Posterior cingulate gyrus (tissue), 11 donors: Measurements from ENCODE around the gene ANO9.

Experiments
- DNase-seq, 10 donors: peaks; one replicate each; pipeline versions ENCODE4 v3.0.0 to v3.0.0-alpha.2; 2020 to 2021; ENCODE audit warnings: mixed read lengths in 3 of 10
- intact Hi-C: fragments of 100-400 bp; cut with DNase I; formaldehyde crosslinking; loops from one replicate; pipeline ENCODE4 v1.15.1; 2023

The ANO9 gene, protein sequence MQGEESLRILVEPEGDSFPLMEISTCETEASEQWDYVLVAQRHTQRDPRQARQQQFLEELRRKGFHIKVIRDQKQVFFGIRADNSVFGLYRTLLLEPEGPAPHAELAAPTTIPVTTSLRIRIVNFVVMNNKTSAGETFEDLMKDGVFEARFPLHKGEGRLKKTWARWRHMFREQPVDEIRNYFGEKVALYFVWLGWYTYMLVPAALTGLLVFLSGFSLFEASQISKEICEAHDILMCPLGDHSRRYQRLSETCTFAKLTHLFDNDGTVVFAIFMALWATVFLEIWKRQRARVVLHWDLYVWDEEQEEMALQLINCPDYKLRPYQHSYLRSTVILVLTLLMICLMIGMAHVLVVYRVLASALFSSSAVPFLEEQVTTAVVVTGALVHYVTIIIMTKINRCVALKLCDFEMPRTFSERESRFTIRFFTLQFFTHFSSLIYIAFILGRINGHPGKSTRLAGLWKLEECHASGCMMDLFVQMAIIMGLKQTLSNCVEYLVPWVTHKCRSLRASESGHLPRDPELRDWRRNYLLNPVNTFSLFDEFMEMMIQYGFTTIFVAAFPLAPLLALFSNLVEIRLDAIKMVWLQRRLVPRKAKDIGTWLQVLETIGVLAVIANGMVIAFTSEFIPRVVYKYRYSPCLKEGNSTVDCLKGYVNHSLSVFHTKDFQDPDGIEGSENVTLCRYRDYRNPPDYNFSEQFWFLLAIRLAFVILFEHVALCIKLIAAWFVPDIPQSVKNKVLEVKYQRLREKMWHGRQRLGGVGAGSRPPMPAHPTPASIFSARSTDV

DNA sequence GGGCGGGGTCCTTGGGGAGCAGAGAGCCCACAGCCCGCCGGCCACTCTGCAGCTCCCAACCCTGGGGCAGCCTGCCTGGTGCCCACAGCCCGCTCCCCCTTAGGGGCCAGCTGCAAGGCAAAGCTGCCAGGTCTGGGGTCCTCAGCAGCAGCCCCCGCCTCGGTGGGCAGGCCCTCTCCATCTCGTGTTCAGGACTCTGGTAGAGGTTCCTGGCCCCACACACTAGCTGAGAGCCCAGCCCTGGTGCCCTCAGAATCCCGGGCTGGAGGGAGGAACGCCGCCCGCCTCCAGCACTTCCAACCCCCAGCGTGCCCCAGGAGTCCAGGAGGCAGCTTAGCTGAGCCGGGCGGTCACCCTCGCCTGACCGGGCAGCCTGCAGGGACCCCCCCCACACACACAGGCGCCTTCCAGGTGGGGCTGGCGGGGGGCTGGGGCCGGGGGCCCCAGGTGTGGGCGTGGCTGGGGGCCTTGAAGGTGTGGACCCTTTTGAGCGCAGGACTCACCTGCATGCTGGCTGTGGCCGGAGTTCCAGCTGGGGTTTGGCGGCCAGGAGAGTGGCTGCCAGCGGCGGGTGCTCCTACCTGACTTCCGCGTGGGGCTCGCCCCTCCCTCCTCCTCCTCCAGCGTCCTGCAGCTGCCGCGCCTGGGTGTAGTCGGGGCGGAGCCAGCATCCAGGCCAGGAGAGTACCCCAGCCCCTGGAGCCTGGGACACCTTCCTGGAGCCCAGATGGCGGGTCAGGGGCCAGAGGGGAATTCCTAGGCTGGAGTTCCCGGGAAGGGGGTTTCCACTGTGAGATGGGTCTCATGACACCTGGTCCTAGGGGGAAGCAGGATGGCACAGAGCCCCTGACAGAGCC, at the start of gene ANO9:
Gene ANO9 (minus strand): TSS at position 594 of the 857 bp plus-strand sequence. CDS start 85 bp downstream, at position 509.
- intact Hi-C loops = no loop called here
- DNase-seq = peak in 2 of 10 donors; percentile 57 to 69

DNA sequence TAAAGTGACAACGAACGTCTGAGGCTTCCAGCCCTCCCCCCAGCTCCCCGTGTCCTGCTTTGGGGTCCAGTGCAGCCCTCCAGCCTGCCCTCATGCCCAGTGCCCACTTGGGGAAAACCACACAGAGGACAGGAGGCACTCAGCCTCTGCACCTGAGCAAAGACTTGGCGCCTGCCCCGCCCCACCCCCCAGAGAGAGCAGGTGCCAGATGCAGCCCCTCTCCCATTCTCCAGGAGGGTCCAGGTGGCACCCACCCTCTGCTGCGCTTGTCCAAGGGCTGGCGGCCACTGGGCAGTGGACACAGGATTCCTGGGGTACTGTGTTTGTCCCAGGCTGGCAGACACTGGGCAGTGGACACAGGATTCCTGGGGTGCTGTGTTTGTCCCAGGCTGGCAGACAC, 49.5 kb upstream of the ANO9 start:
- intact Hi-C loops = no loop called here
- peak in 1 of 10 donors; percentile 64 for DNase-seq

DNA sequence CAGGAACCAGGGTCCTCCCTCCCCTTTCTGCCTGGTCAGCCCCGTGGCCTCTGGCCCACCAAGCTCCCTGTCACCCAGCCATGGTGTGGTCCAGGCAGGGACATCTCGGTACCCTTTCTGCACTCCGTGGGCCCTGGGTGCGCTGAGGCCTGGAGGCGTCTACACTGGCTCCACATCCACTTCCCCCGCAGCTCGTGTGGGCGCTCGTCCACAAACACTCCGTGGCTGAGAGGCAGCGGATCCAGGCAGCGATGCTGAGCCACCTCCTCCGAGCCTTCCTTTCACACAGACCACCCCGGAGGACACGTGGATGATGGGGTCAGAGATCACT, 49.1 kb upstream of the ANO9 start:
- DNase-seq = peak in 3 of 10 donors; percentile 72 to 90 (median 82)
- intact Hi-C loops = no loop called here

GRCh38 chr11:490186-490929, 48.5 kb upstream of the ANO9 start:
- intact Hi-C loops = no loop called here
- peak in 3 of 10 donors; percentile 67 to 83 (median 80) for DNase-seq

DNA sequence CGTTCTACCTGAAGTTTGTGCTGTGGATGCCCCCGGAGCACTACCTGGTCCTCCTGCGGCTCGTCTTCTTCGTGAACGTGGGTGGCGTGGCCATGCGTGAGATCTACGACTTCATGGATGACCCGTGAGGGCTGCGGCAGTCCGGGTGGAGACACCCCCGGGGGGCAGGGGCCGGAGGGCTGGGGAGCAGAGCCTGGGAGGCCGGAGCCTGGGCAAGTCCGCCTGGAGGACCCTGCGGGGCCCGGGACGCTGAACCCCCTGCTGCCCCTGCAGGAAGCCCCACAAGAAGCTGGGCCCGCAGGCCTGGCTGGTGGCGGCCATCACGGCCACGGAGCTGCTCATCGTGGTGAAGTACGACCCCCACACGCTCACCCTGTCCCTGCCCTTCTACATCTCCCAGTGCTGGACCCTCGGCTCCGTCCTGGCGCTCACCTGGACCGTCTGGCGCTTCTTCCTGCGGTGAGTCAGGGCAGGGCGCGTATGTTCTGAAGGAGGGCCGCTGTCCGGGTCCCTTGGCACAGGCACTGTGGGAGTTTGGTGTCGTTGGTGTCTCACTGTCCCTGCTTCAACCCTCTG, 47.9 kb upstream of the ANO9 start:
- DNase-seq = peak in 2 of 10 donors; percentile 83
- intact Hi-C loops = no loop called here

GRCh38 chr11:488992-489391, 47.2 kb upstream of the ANO9 start:
- peak in 5 of 10 donors; percentile 38 to 93 (median 65) for DNase-seq
- intact Hi-C loops = no loop called here

- DNase-seq = peak in 1 of 10 donors; percentile 64
- intact Hi-C loops = no loop called here
Observed at GRCh38 chr11:488579-488978, 46.8 kb upstream of the ANO9 start.

- intact Hi-C loops = no loop called here
- DNase-seq = peak in 1 of 10 donors; percentile 62
Observed at GRCh38 chr11:488062-488461, 46.3 kb upstream of the ANO9 start.

- DNase-seq = peak in 2 of 10 donors; percentile 60 to 77
- intact Hi-C loops = no loop called here
Observed at GRCh38 chr11:487571-488021, 45.8 kb upstream of the ANO9 start.

DNA sequence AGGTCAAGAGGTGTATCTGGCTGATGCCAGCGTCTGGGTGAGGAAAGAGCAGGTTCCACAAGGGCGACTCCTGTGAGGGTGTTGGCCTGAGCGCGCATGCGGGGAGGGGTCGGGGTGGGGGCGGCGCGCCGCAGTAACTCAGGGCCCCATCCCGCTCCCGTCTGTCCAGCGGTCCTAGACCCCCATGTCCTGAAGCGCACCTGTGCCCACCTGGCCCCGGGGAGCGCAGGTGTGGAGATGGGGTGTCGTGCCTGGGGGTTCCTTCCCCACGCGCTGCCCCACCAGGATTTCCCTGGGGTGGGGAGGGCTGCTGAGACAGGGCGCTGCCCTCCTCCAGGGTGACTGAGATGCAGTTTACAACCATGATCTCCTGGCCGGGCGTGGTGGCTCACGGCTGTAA, 44.4 kb upstream of the ANO9 start:
- DNase-seq = no peak
- intact Hi-C loops = no loop called here

GRCh38 chr11:484616-485015, 42.8 kb upstream of the ANO9 start:
- intact Hi-C loops = no loop called here
- DNase-seq = no peak

- peak in 1 of 10 donors; percentile 87 for DNase-seq
- intact Hi-C loops = no loop called here
Observed at GRCh38 chr11:479311-479710, 37.5 kb upstream of the ANO9 start.

DNA sequence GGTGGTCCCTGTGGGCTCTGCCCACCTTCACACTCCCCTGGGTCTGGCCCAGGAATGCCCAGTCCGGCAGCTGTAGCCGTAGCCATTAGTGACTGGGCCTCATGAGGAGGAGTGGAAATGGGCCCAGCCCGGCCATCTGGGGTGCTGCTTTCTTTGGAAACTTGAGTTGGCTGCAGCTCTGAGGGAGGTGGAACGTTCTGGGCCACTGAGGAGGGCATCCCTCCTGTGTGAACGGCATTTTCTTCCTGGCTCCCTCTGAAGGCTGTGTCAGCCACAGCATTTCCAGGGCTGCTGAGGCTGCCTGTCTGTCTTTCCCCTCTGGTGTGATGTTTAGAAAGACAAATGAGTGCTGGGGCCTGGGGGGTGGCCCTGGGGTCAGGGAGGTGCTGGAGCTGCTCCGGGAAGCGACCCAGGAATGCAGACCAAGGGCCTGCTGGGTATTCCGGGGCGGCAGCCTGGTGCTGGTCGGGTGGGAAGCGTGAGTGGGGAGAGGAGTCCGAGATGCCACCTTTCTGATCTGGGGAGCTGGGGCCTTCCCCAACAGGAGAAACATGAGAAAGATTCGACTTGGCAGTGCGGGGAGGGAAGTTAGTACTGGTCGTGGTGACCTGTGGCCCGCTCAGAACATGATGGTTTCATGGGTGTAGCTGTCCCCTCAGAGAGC, 35.4 kb upstream of the ANO9 start:
- peak in 3 of 10 donors; percentile 48 to 92 (median 84) for DNase-seq
- intact Hi-C loops = no loop called here

DNA sequence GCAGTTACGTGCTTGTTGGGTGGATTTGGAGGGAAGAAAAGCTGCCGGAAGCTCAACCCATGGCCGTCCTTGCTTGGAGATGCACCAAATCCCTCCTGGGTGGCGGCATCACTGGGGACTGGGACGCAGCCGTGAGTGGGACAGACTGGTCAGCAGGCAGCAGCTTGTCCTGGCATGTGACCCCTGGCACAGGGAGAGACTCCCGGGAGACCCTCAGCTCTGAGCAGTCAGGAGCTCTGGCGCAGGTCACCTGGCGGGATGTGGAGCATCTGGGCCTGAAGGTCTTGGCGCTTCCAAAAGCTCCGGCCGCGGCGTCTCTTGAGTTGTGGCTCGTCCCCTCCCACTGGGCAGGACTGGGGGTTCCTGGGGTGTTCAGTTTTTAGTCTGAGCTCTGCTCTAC, 34.6 kb upstream of the ANO9 start:
- DNase-seq = no peak
- intact Hi-C loops = no loop called here

- no peak for DNase-seq
- intact Hi-C loops = no loop called here
Observed at GRCh38 chr11:475941-476340, 34.1 kb upstream of the ANO9 start.

GRCh38 chr11:474914-475506, 33.2 kb upstream of the ANO9 start:
- DNase-seq = no peak
- intact Hi-C loops = no loop called here

- no peak for DNase-seq
- intact Hi-C loops = no loop called here
Observed at GRCh38 chr11:473962-474785, 32.4 kb upstream of the ANO9 start.

- intact Hi-C loops = no loop called here
- no peak for DNase-seq
Observed at GRCh38 chr11:473415-473814, 31.6 kb upstream of the ANO9 start.
